ENCODE results near the gene CYP2A6.

- TF ChIP-seq CTCF (IDR thresholded peaks at IDR 0.05) (no peak), POLR2A (IDR thresholded peaks at IDR 0.05) (no peak), POLR2AphosphoS5 (IDR thresholded peaks at IDR 0.05; ENCODE audit: insufficient read depth in 1 of 2, low read depth in 1 of 2) (no peak)
These were observed 46.2 kb upstream of the CYP2A6 start for GRCh38 chr19:40896418-40896796.
